Measurements from ENCODE around the gene CLCN3. TPM values are rescaled to one million over a fixed set of nuclear protein-coding genes. Genes with fewer than 3 reads are reported as not detected.

CLCN3 gene
- total and polyA plus RNA-seq, 10 of the 15 experiments (the other 5 are each of a cell fraction or from before 2014, with no cell fraction given): 4.0 to 22.8 (median 11.8) TPM

GRCh38 chr4:169611157-169611556 is 9.2 kb upstream of the CLCN3 start:
- no peak overlapping the region; the same call in 1 of the 2 replicates for H3K27ac ChIP-seq (ENCODE audit: control insufficient read depth, insufficient read depth)
- no peaks in the 10 kb centered on the region for H3K27me3 ChIP-seq (replicated peaks in 1 of 2; ENCODE audit: control insufficient read depth in 2 of 2, insufficient read depth in 2 of 2, low read length in 1 of 2)
- POLR2A ChIA-PET: interaction anchor here (1.8 kb wide), 1 partner anchor 10 kb away, joined by 12 read pairs; the partner anchor contains the start of gene CLCN3
- H3K9me3 ChIP-seq (replicated peaks; ENCODE audit: control insufficient read depth, insufficient read depth, low read length): no peaks in the 10 kb centered on the region
- intact Hi-C loops (cut with micrococcal nuclease; ENCODE audit: unreplicated experiment): loop anchor here (5.0 kb wide), 3 partner anchors 146 to 416 kb away; partner anchors contain the start of genes HPF1 and MFAP3L
- ATAC-seq (no peak), FAIRE-seq (no peak), DNase-seq (ENCODE audit: low read depth, low spot score) (no peak)
- peaks cover 0 to 3% of the 10 kb centered on the region in 2 experiments; a peak in 1 of 4 replicates for H3K36me3 ChIP-seq (ENCODE audit: control insufficient read depth in 2 of 2, insufficient read depth in 2 of 2, low read length in 1 of 2)
- SMC1A ChIA-PET (ENCODE audit: uncharacterized antibody, unreplicated experiment): interaction anchor here (1.7 to 4.5 kb wide), 3 partner anchors 10 to 48 kb away, joined by 5 to 24 read pairs (median 17); partner anchors contain the start of gene CLCN3
- in situ Hi-C loops (cut with MboI): no loop called here
- BruUV-seq (replicated peaks): no TSS peak
- peak overlapping the region; percentile 84 for H3K4me2 ChIP-seq (ENCODE audit: control insufficient read depth, insufficient read depth)
- H3K9ac ChIP-seq (ENCODE audit: control insufficient read depth, insufficient read depth, low read length): no peak overlapping the region; the same call in 1 of the 2 replicates
- H3K4me3 ChIP-seq: peak overlapping the region; percentile 67
- RAD21 ChIA-PET (ENCODE audit: unreplicated experiment): interaction anchor here (2.6 kb wide), 1 partner anchor 49 kb away, joined by 32 read pairs; no protein-coding TSS in a partner anchor
- CTCF ChIA-PET: interaction anchor here (0.6 to 4.4 kb wide), 6 partner anchors 10 to 286 kb away, joined by 3 to 27 read pairs (median 7); partner anchors contain the start of gene CLCN3
- TF ChIP-seq TCF12 (IDR thresholded peaks at IDR 0.05; ENCODE audit: low read depth, low read length): no peak
- no peak for TF ChIP-seq FOXM1 (IDR thresholded peaks at IDR 0.05; ENCODE audit: low read depth, low read length)
- no peak for TF ChIP-seq PAX5 (IDR thresholded peaks at IDR 0.05; ENCODE audit: borderline replicate concordance, low read depth, low read length)
- TF ChIP-seq, protein P1, sequence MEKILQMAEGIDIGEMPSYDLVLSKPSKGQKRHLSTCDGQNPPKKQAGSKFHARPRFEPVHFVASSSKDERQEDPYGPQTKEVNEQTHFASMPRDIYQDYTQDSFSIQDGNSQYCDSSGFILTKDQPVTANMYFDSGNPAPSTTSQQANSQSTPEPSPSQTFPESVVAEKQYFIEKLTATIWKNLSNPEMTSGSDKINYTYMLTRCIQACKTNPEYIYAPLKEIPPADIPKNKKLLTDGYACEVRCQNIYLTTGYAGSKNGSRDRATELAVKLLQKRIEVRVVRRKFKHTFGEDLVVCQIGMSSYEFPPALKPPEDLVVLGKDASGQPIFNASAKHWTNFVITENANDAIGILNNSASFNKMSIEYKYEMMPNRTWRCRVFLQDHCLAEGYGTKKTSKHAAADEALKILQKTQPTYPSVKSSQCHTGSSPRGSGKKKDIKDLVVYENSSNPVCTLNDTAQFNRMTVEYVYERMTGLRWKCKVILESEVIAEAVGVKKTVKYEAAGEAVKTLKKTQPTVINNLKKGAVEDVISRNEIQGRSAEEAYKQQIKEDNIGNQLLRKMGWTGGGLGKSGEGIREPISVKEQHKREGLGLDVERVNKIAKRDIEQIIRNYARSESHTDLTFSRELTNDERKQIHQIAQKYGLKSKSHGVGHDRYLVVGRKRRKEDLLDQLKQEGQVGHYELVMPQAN (conservative IDR thresholded peaks at IDR 0.05): no peak
- TF ChIP-seq IRF4 (IDR thresholded peaks at IDR 0.05; ENCODE audit: low read depth, low read length): no peak
- TF ChIP-seq, protein P2, sequence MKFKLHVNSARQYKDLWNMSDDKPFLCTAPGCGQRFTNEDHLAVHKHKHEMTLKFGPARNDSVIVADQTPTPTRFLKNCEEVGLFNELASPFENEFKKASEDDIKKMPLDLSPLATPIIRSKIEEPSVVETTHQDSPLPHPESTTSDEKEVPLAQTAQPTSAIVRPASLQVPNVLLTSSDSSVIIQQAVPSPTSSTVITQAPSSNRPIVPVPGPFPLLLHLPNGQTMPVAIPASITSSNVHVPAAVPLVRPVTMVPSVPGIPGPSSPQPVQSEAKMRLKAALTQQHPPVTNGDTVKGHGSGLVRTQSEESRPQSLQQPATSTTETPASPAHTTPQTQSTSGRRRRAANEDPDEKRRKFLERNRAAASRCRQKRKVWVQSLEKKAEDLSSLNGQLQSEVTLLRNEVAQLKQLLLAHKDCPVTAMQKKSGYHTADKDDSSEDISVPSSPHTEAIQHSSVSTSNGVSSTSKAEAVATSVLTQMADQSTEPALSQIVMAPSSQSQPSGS (IDR thresholded peaks at IDR 0.05; ENCODE audit: low read length): no peak
- TF ChIP-seq SREBF2 (IDR thresholded peaks at IDR 0.05; ENCODE audit: low read length): no peak
- TF ChIP-seq MYB (IDR thresholded peaks at IDR 0.05; ENCODE audit: borderline replicate concordance, low read depth, low read length): no peak
- no peak for TF ChIP-seq RELA (IDR thresholded peaks at IDR 0.05; ENCODE audit: borderline replicate concordance, partially characterized antibody)
- 66% methylated on average over 4 of the region's 4 CpGs for WGBS (ENCODE audit: insufficient coverage, insufficient replicate concordance, low lambda C conversion rate, missing lambda C conversion rate)
- peaks cover 3% of the 10 kb centered on the region for H3K4me1 ChIP-seq (ENCODE audit: control insufficient read depth, insufficient read depth, low read length)
- H4K20me1 ChIP-seq (ENCODE audit: control insufficient read depth, insufficient read depth): no peaks in the 10 kb centered on the region
- no peak overlapping the region for H2AFZ ChIP-seq (ENCODE audit: control insufficient read depth, low read depth, low read length)
- peaks cover 20% of the 10 kb centered on the region for H3K79me2 ChIP-seq (ENCODE audit: control insufficient read depth, insufficient read depth, low read length)
